CD8-positive, alpha-beta memory T cell (primary cell): ENCODE data around the gene TULP4. TPM values are rescaled to one million over a fixed set of nuclear protein-coding genes. Genes with fewer than 3 reads are reported as not detected.
A peak's percentile ranks its signal among the peaks of the same experiment; 100 is the strongest.

Experiments
- CTCF ChIA-PET: fragments of 350-600 bp; sonication (Branson Sonifier 250); formaldehyde crosslinking; loops from one replicate; lab custom pipeline; 2021; ENCODE audit warnings: antibody characterized with exemption; lab: Charles Lee
- POLR2A ChIA-PET: fragments of 350-600 bp; sonication (Branson Sonifier 250); formaldehyde crosslinking; loops from one replicate; lab custom pipeline; 2021; ENCODE audit warnings: antibody characterized with exemption; lab: Charles Lee
- DNase-seq, 5 donors: peaks; one replicate each; pipeline versions ENCODE4 v3.0.0 to v3.0.0-alpha.2; 2020 to 2022; ENCODE audit warnings: mixed read lengths in 1 of 5
- H3K27ac ChIP-seq: one replicate; pipeline ENCODE4 v1.7.0; 2013; ENCODE audit warnings: low read depth, mild to moderate bottlenecking, low read length, moderate library complexity
- H3K27me3 ChIP-seq: 2 replicates; pipeline ENCODE4 v1.7.0; 2013; ENCODE audit warnings: low read length, mild to moderate bottlenecking; ENCODE audit not compliant: insufficient read depth, poor library complexity, severe bottlenecking
- H3K36me3 ChIP-seq: 2 replicates; pipeline ENCODE4 v1.7.0; 2013; ENCODE audit warnings: mild to moderate bottlenecking, low read length, moderate library complexity; ENCODE audit not compliant: insufficient read depth
- H3K4me1 ChIP-seq: 2 replicates; pipeline ENCODE4 v1.7.0; 2013; ENCODE audit warnings: mild to moderate bottlenecking, low read length, moderate library complexity; ENCODE audit not compliant: insufficient read depth
- H3K4me3 ChIP-seq: 2 replicates; pipeline ENCODE4 v1.7.0; 2013; ENCODE audit warnings: mild to moderate bottlenecking, low read length
- H3K9me3 ChIP-seq: 2 replicates; pipeline ENCODE4 v1.7.0; 2013; ENCODE audit warnings: mild to moderate bottlenecking, low read length
- H3K27ac Mint-ChIP-seq, 8 donors: one replicate each; pipeline ENCODE4 v1.8.0; 2020 to 2021; ENCODE audit warnings: mixed read lengths in 8 of 8, mild to moderate bottlenecking in 6 of 8, inconsistent platforms in 3 of 8, moderate library complexity in 3 of 8
- H3K27me3 Mint-ChIP-seq, 2 donors: one replicate each; pipeline ENCODE4 v1.8.0; 2020 to 2021; ENCODE audit warnings: mixed read lengths in 2 of 2, mild to moderate bottlenecking in 1 of 2, moderate library complexity in 1 of 2
- H3K36me3 Mint-ChIP-seq, 3 donors: one replicate each; pipeline ENCODE4 v1.8.0; 2020 to 2021; ENCODE audit warnings: mixed read lengths in 3 of 3, inconsistent platforms in 1 of 3, mild to moderate bottlenecking in 1 of 3
- H3K4me1 Mint-ChIP-seq, 3 donors: one replicate each; pipeline ENCODE4 v1.8.0; 2020 to 2021; ENCODE audit warnings: mixed read lengths in 3 of 3, inconsistent platforms in 1 of 3, mild to moderate bottlenecking in 1 of 3
- H3K4me3 Mint-ChIP-seq, 7 donors: one replicate each; pipeline ENCODE4 v1.8.0; 2020 to 2021; ENCODE audit warnings: mixed read lengths in 7 of 7, mild to moderate bottlenecking in 6 of 7, moderate library complexity in 4 of 7, inconsistent platforms in 2 of 7
- H3K9me3 Mint-ChIP-seq, 5 donors: one replicate each; pipeline ENCODE4 v1.8.0; 2020 to 2022; ENCODE audit warnings: mixed read lengths in 5 of 5, mild to moderate bottlenecking in 3 of 5, moderate library complexity in 2 of 5, inconsistent platforms in 1 of 5
- polyA plus RNA-seq: library from polyadenylated mRNA; unstranded; fragments of 300-500 nt; fragmentation: Illumina TruSeq; gene quantifications from one replicate; pipeline ENCODE4 v1.2.3, GENCODE V29; 2021
- total RNA-seq, 2 experiments: library from RNA; stranded (reverse); gene quantifications; one replicate each; pipeline ENCODE4 v1.2.3, GENCODE V29; 2021

Gene TULP4
- total and polyA plus RNA-seq, 3 experiments from 2014 or later: 26.9 to 50.1 (median 32.1) TPM

- Mint-ChIP-seq H3K36me3 (peaks cover 8 to 76% (median 29%) of the 10 kb centered on the region in 3 donors), H3K4me1 (no peaks in the 10 kb centered on the region), H3K27me3 (no peaks in the 10 kb centered on the region), H3K27ac (peak overlapping the region in 1 of 8 donors; percentile 73), H3K9me3 (no peaks in the 10 kb centered on the region), H3K4me3 (no peak overlapping the region)
- Histone ChIP-seq H3K9me3 (no peaks in the 10 kb centered on the region), H3K27ac (no peak overlapping the region), H3K4me1 (no peaks in the 10 kb centered on the region), H3K4me3 (no peak overlapping the region), H3K27me3 (no peaks in the 10 kb centered on the region), H3K36me3 (peaks cover 4% of the 10 kb centered on the region)
- no peak for DNase-seq
- CTCF ChIA-PET: interaction anchor here (0.6 to 1.7 kb wide), 3 partner anchors 9 to 283 kb away, joined by 3 to 4 read pairs (median 3); no protein-coding TSS in a partner anchor
- POLR2A ChIA-PET: no interaction called here
These were observed 191.6 kb downstream of the TULP4 start for GRCh38 chr6:158503846-158504245.

- no peaks in the 10 kb centered on the region for H3K36me3 ChIP-seq
- Mint-ChIP-seq H3K36me3 (peaks cover 8 to 64% (median 21%) of the 10 kb centered on the region in 3 donors), H3K9me3 (no peaks in the 10 kb centered on the region), H3K4me1 (no peaks in the 10 kb centered on the region), H3K4me3 (no peak overlapping the region), H3K27ac (peak overlapping the region in 2 of 8 donors; percentile 42 to 47), H3K27me3 (no peaks in the 10 kb centered on the region)
- POLR2A ChIA-PET: no interaction called here
- no peaks in the 10 kb centered on the region for H3K9me3 ChIP-seq
- no peaks in the 10 kb centered on the region for H3K4me1 ChIP-seq
- CTCF ChIA-PET: interaction anchor here (1.6 kb wide), 1 partner anchor 284 kb away, joined by 3 read pairs; no protein-coding TSS in a partner anchor
- DNase-seq: no peak
- H3K27ac ChIP-seq: no peak overlapping the region
- no peaks in the 10 kb centered on the region for H3K27me3 ChIP-seq
- no peak overlapping the region for H3K4me3 ChIP-seq
These were observed 192.9 kb downstream of the TULP4 start for GRCh38 chr6:158505194-158505593.

- H3K27me3 Mint-ChIP-seq: no peaks in the 10 kb centered on the region
- H3K9me3 Mint-ChIP-seq: no peaks in the 10 kb centered on the region
- POLR2A ChIA-PET: no interaction called here
- Histone ChIP-seq H3K36me3 (no peaks in the 10 kb centered on the region), H3K9me3 (no peaks in the 10 kb centered on the region), H3K4me3 (no peak overlapping the region), H3K27me3 (no peaks in the 10 kb centered on the region), H3K27ac (no peak overlapping the region), H3K4me1 (no peaks in the 10 kb centered on the region)
- H3K4me1 Mint-ChIP-seq: no peaks in the 10 kb centered on the region
- H3K27ac Mint-ChIP-seq: peak overlapping the region in 1 of 8 donors; percentile 57
- no peak overlapping the region for H3K4me3 Mint-ChIP-seq
- DNase-seq: no peak
- peaks cover 5 to 49% (median 15%) of the 10 kb centered on the region in 3 donors for H3K36me3 Mint-ChIP-seq
- CTCF ChIA-PET: interaction anchor here (1.0 kb wide), 1 partner anchor 12 kb away, joined by 3 read pairs; no protein-coding TSS in a partner anchor
These were observed 194.3 kb downstream of the TULP4 start for GRCh38 chr6:158506601-158507000.

GRCh38 chr6:158507174-158507573 lies 194.9 kb downstream of the TULP4 start:
- DNase-seq: no peak
- H3K27me3 Mint-ChIP-seq: no peaks in the 10 kb centered on the region
- no peaks in the 10 kb centered on the region for H3K4me1 Mint-ChIP-seq
- H3K4me3 Mint-ChIP-seq: no peak overlapping the region
- ChIA-PET CTCF (no interaction called here), POLR2A (no interaction called here)
- H3K36me3 Mint-ChIP-seq: peaks cover 5 to 45% (median 15%) of the 10 kb centered on the region in 3 donors
- Histone ChIP-seq H3K27me3 (no peaks in the 10 kb centered on the region), H3K9me3 (no peaks in the 10 kb centered on the region), H3K27ac (no peak overlapping the region), H3K36me3 (no peaks in the 10 kb centered on the region), H3K4me1 (no peaks in the 10 kb centered on the region), H3K4me3 (no peak overlapping the region)
- H3K9me3 Mint-ChIP-seq: no peaks in the 10 kb centered on the region
- H3K27ac Mint-ChIP-seq: no peak overlapping the region

- no peaks in the 10 kb centered on the region for H3K27me3 Mint-ChIP-seq
- peak overlapping the region in 1 of 8 donors; percentile 41 for H3K27ac Mint-ChIP-seq
- Histone ChIP-seq H3K36me3 (no peaks in the 10 kb centered on the region), H3K4me1 (no peaks in the 10 kb centered on the region), H3K9me3 (no peaks in the 10 kb centered on the region), H3K4me3 (no peak overlapping the region), H3K27ac (no peak overlapping the region), H3K27me3 (no peaks in the 10 kb centered on the region)
- H3K4me1 Mint-ChIP-seq: peaks cover 1 to 5% (median 1%) of the 10 kb centered on the region in 3 donors
- no peaks in the 10 kb centered on the region for H3K9me3 Mint-ChIP-seq
- H3K36me3 Mint-ChIP-seq: peaks cover 0 to 35% (median 12%) of the 10 kb centered on the region in 3 donors
- H3K4me3 Mint-ChIP-seq: no peak overlapping the region
- no peak for DNase-seq
- ChIA-PET POLR2A (no interaction called here), CTCF (no interaction called here)
These were observed 196.2 kb downstream of the TULP4 start for GRCh38 chr6:158508450-158508849.

GRCh38 chr6:158509465-158509864 lies 197.2 kb downstream of the TULP4 start:
- H3K4me3 ChIP-seq: no peak overlapping the region
- ChIA-PET CTCF (interaction anchor here (1.2 to 1.4 kb wide), 2 partner anchors 9 to 289 kb away, joined by 3 to 4 read pairs; no protein-coding TSS in a partner anchor), POLR2A (no interaction called here)
- Mint-ChIP-seq H3K4me1 (peaks cover 11 to 15% (median 11%) of the 10 kb centered on the region in 3 donors), H3K36me3 (peaks cover 0 to 30% (median 12%) of the 10 kb centered on the region in 3 donors), H3K4me3 (no peak overlapping the region), H3K27me3 (no peaks in the 10 kb centered on the region), H3K27ac (no peak overlapping the region), H3K9me3 (no peaks in the 10 kb centered on the region)
- peaks cover 10% of the 10 kb centered on the region for H3K4me1 ChIP-seq
- no peaks in the 10 kb centered on the region for H3K36me3 ChIP-seq
- no peak overlapping the region for H3K27ac ChIP-seq
- no peak for DNase-seq
- no peaks in the 10 kb centered on the region for H3K27me3 ChIP-seq
- H3K9me3 ChIP-seq: no peaks in the 10 kb centered on the region

GRCh38 chr6:158512809-158513208 lies 200.5 kb downstream of the TULP4 start:
- Mint-ChIP-seq H3K9me3 (no peaks in the 10 kb centered on the region), H3K27ac (peak overlapping the region in 1 of 8 donors; percentile 43), H3K27me3 (peaks cover 4 to 6% of the 10 kb centered on the region in 2 donors), H3K4me1 (peaks cover 30 to 37% (median 37%) of the 10 kb centered on the region in 3 donors), H3K4me3 (no peak overlapping the region), H3K36me3 (peaks cover 0 to 2% (median under 1%) of the 10 kb centered on the region in 3 donors)
- Histone ChIP-seq H3K4me1 (peaks cover 23% of the 10 kb centered on the region), H3K36me3 (no peaks in the 10 kb centered on the region), H3K27ac (no peak overlapping the region), H3K9me3 (no peaks in the 10 kb centered on the region), H3K27me3 (peaks cover 4% of the 10 kb centered on the region), H3K4me3 (no peak overlapping the region)
- no peak for DNase-seq
- CTCF ChIA-PET: interaction anchor here (1.0 to 1.6 kb wide), 3 partner anchors 9 to 138 kb away, joined by 3 read pairs; no protein-coding TSS in a partner anchor
- POLR2A ChIA-PET: interaction anchor here (0.7 kb wide), 1 partner anchor 138 kb away, joined by 4 read pairs; no protein-coding TSS in a partner anchor

- ChIA-PET POLR2A (no interaction called here), CTCF (interaction anchor here (1.7 kb wide), 1 partner anchor 293 kb away, joined by 7 read pairs; no protein-coding TSS in a partner anchor)
- H3K27me3 Mint-ChIP-seq: peaks cover 4 to 6% of the 10 kb centered on the region in 2 donors
- H3K36me3 Mint-ChIP-seq: no peaks in the 10 kb centered on the region
- DNase-seq: no peak
- H3K27ac ChIP-seq: no peak overlapping the region
- peaks cover 25% of the 10 kb centered on the region for H3K4me1 ChIP-seq
- H3K27me3 ChIP-seq: peaks cover 4% of the 10 kb centered on the region
- H3K27ac Mint-ChIP-seq: peak overlapping the region in 7 of 8 donors; percentile 8 to 77 (median 59)
- no peak overlapping the region for H3K4me3 ChIP-seq
- H3K4me3 Mint-ChIP-seq: peak overlapping the region in 6 of 7 donors; percentile 5 to 83 (median 40)
- no peaks in the 10 kb centered on the region for H3K9me3 Mint-ChIP-seq
- H3K36me3 ChIP-seq: no peaks in the 10 kb centered on the region
- peaks cover 38 to 50% (median 46%) of the 10 kb centered on the region in 3 donors for H3K4me1 Mint-ChIP-seq
- H3K9me3 ChIP-seq: no peaks in the 10 kb centered on the region
These were observed 201.9 kb downstream of the TULP4 start for GRCh38 chr6:158514176-158514575.
